SHP77 treated with DMSO at 0.1 percent for 48 hours (cell line): ENCODE measurements around the gene MCTP1.

Experiments used
- DNase-seq: peaks from one replicate; lab custom pipeline; 2025; lab: John Stamatoyannopoulos, UW

MCTP1 gene

DNA sequence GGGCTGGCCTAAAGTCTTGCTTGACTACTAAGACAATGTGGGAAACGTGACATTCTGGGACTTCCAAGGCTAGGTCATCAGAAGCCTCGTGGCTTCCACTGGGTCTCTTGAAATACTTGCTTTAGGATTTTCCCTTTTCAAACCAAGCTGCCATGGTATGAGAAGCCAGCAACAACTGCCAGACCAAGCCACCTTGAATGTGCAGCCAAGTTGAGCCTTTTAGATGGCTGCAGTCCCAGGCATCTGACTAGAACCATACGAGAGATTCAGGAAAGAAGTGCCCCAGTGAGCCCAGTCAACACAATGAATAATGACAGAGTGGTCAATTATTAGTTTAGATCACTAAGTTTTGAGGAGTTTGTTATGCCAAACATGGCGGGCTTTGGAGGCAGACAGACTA lies 523.1 kb downstream of the MCTP1 start:
- no peak for DNase-seq

GRCh38 chr5:94761055-94761454 lies 523.8 kb downstream of the MCTP1 start:
- DNase-seq: no peak

- no peak for DNase-seq
Measured at GRCh38 chr5:94759961-94760360, 524.9 kb downstream of the MCTP1 start.

DNA sequence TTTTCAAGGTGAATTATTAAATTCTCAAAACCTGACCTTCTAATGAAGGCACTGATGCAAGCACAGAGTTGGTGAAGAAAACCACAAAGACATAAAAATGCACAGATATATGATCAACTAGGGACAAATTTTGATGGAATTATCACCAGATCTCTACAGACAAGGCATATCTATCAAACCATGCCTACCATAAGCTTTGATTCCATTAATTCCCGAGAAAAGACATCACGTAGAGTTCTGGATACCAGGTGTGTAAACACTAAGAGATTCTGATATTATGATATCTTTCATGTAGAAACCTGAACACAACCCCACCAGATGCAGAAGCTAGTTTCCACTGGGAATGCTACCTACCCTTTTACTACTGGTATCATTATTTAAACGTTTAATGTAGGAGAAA lies 525.9 kb downstream of the MCTP1 start:
- no peak for DNase-seq

GRCh38 chr5:94754824-94755223 lies 530.1 kb downstream of the MCTP1 start:
- DNase-seq: no peak

GRCh38 chr5:94751460-94751859 lies 533.4 kb downstream of the MCTP1 start:
- DNase-seq: no peak

GRCh38 chr5:94750681-94751080 lies 534.2 kb downstream of the MCTP1 start:
- no peak for DNase-seq

DNA sequence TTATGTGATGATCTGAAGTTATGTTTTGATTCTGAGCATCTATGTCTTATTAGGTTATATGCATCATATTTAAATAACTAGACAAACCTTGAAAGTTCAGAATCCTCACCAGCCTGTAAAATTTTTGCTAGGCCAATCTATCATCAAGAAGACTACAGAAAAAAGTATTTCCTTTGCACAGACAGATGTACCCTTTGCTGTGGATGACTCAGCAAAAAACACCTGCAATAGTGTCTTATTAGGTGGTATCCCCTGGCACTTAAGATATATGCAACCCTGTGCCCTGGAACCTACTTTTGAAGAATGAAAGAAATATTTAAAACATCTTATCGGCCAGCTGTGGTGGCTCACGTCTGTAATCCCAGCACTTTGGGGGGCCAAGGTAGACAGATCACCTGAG lies 535.9 kb downstream of the MCTP1 start:
- no peak for DNase-seq

DNA sequence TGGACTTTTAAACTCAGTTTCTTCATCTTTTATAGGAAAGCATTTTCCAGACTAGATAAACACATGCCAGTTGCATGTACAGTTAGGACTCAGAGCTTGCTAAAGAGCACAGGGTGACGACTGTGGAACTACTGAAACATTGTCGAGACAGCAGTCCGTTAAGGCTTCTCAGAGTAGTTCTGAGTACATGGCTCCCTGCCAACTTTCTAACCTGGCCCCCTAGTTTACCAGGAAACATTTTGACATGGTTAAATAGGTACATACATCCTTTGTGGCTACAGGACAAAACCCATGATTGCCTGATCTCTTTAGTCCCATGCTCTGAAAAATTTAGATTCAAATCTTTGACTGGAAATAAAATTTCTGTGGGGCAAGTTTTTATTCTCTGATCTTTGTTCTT lies 536.7 kb downstream of the MCTP1 start:
- no peak for DNase-seq

DNA sequence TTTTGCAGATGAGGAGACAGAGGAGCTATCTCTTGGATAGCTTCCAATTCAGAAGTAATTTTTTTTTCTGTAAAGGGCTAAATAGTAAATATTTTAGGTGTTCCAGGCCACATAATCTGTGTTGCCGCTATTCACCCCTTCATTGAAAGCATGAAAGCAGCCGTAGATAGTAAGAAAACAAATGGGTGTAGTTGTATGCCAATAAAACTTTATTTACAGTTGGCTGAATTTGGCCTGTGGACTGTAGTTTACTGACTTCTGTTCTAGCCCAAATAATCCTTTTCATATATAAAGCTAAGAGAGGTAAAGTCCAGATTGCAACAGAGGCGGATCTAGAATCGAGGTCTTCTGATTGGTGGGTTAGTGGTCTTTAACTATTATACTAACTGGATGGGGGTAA lies 537.5 kb downstream of the MCTP1 start:
- DNase-seq: no peak

- DNase-seq: no peak
Measured at GRCh38 chr5:94746731-94747124, 538.2 kb downstream of the MCTP1 start.

DNA sequence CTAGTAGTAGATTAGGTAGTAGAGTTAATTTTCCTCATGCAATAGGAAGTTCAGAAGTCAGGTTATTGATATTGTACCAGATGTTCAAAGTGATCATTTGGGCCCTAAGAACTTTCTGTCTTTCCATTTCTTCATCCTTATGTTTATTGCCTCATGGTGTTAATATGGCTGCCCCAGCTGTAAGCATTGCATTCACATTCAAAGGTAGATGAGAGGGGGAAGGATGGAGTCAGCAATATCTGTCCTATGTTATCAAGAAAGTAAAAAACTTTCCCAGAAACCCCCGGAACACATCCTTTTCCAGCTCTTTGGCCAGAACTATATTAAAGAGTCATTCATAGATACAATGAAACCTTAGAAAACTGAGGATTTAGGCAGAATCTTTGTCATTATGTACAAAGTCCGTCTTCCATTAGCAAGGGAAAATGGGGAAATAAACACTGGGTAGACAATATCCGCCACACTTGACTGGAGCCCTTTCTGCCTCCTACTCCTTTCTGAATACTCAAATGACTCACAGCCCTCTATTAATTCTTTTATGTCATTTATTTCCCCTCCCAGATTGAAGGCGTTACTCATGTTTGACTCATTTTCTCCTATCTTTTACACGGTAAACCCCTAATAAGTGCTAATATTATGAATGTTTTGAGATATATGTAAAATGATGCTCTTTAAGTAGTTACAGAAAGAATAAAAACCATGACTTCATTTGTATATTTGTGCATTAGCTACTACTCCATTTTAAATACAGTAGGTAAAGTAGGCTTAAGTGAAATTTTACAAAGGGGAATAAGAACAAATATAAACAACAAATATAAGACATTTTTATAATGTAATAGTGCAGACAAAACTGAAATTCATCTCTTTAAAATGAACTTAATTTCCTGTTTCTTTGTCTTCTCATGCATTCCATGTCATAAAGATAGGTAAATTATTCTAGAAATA lies 538.8 kb downstream of the MCTP1 start:
- DNase-seq: no peak

- DNase-seq: no peak
Measured at GRCh38 chr5:94744906-94745305, 540.0 kb downstream of the MCTP1 start.

DNA sequence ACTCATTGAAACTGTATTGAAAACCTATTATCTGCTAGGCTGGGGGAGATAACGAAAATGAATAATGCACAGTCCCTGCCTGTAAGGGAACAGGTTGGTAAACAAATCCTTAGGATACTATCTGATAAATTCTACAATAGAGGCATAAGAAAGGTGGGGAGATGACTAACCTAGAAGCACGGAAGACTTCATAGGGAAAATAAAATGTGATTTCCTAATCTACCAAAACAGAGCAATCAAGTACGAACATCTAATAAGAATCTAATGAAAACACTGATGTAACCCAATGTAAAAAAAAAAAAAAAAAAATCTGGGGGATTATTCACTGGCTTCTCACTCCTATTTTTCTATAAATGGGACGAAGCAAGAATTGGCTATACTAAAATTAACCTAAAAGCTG lies 542.0 kb downstream of the MCTP1 start:
- no peak for DNase-seq

DNA sequence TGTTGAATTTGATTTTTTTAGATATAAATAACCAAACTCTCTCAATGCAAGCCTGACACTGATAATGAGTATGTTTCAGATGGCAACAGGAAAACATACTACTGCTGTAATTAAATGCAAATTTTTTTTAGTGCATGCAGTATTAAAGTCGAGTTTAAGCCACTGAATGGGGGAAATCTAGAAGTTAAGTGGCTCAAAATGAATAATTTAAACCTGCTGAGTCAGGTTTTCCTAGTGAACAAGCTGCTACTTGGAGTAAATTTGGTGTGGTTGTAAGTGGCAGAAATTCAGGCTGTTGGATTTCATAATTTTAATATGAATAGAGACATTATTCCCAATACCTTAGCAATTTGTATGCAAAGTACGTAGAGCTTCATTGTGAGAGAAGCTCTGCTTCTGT lies 544.6 kb downstream of the MCTP1 start:
- DNase-seq: no peak

GRCh38 chr5:94736498-94736897 lies 548.4 kb downstream of the MCTP1 start:
- DNase-seq: no peak

DNA sequence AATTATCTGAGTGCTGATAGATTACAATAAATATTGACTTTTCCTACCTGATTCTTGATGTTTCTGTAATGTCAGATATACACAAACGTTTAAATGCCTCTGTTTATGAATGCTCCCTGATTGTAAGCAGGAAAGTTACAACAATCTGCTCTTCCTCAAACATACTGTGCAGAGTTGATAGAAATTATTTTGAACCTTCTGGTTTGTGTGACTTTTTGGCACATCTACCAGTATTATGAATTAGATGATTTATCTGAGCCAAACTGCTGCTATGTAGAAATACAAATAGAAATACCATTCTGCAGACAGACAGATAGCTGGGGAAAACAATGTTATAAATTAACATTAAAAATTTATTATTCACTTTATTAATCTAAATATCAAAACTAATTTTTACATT lies 553.4 kb downstream of the MCTP1 start:
- no peak for DNase-seq

GRCh38 chr5:94725142-94725541 lies 559.8 kb downstream of the MCTP1 start:
- DNase-seq: no peak

DNA sequence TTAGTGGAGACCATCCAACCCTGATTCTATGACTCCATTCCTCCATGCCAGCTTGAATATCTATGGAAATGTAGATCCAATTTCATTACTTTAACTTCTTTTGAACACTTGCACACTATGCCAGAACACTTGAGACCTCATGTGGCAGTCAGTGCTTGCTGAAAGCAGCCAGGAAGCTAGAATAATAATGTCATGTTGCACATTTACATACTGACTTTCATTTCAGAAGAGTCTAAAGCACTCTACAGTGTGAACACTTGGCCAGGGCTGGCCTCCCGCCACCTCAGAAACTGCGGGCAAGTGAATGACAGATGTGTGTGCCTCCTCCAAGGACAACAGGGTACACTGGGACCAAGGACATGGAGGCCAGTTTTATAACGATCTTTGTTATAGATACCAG lies 569.1 kb downstream of the MCTP1 start:
- DNase-seq: no peak

GRCh38 chr5:94711785-94712184 lies 573.1 kb downstream of the MCTP1 start:
- no peak for DNase-seq

DNA sequence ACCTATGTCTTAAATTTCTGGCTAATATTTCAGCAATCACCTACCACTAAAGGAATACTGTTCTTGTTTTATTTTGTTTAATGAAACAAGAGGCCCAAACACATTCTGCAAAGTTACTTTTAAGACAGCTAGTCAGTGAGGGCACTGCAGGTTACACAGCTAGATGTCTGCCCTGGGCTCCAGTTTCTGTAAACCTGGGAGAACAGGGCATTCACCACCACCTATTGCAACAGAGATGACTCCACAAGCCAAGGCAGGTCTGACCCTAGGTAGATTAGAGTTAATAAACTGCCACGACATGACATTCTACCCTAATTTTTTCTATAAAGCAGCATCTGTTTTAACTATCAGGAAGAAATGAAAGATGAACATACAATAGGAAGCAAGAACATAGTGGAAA lies 575.6 kb downstream of the MCTP1 start:
- no peak for DNase-seq

GRCh38 chr5:94707359-94707758 lies 577.5 kb downstream of the MCTP1 start:
- DNase-seq: peak; percentile 35

- DNase-seq: no peak
Measured at GRCh38 chr5:94705427-94705826, 579.5 kb downstream of the MCTP1 start.

DNA sequence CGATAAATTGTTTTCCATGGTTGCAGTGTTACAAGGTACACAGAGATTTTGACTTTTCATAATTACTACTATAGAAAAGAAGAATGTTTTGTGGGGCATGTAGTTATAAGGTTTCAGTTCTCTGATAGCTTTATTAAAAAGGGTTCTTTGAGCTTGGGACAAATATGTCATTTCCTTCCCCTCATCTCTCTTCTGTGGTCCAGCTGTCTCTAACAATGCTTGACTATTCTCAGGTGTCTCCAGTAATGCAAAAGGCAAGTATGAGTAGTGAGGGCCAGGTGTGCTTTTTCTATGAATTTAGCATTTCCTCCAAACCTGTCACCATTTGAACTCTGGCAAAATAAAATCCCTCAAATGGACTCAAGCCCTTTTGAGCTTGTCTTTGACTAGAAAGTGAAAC lies 582.2 kb downstream of the MCTP1 start:
- no peak for DNase-seq
